Liver (tissue), 3 donors: ENCODE data around the gene DDX39A.

ENCODE experiments used
- CTCF ChIP-seq: fragments of 150-350 bp; IDR thresholded peaks from 2 replicates; pipeline ENCODE4 v1.5.1; 2017; ENCODE audit warnings: improper control_type of control experiment, low read depth, low read length; ENCODE audit not compliant: missing input control
- MAX ChIP-seq: IDR thresholded peaks from 2 replicates; pipeline ENCODE4 v1.6.1; 2016; ENCODE audit warnings: antibody characterized with exemption
- REST ChIP-seq: IDR thresholded peaks from 2 replicates; pipeline ENCODE4 v1.6.1; 2016; ENCODE audit warnings: antibody characterized with exemption, mild to moderate bottlenecking
- SP1 ChIP-seq: IDR thresholded peaks from 2 replicates; pipeline ENCODE4 v1.6.1; 2018; ENCODE audit warnings: antibody characterized with exemption, mild to moderate bottlenecking
- TAF1 ChIP-seq: conservative IDR thresholded peaks from 2 replicates; pipeline ENCODE4 v1.6.1; 2016; ENCODE audit warnings: antibody characterized with exemption, mild to moderate bottlenecking
- YY1 ChIP-seq: IDR thresholded peaks from 2 replicates; pipeline ENCODE4 v1.6.1; 2016; ENCODE audit warnings: antibody characterized with exemption, mild to moderate bottlenecking
- donor health status: healthy.
- donor health status: healthy.

- TF ChIP-seq REST = no peak
- no peak for TF ChIP-seq CTCF
- TF ChIP-seq MAX = no peak
- TF ChIP-seq YY1 = no peak
- no peak for TF ChIP-seq TAF1
- no peak for TF ChIP-seq SP1
Observed at GRCh38 chr19:14400951-14401431, 18.1 kb downstream of the DDX39A start.
